Tibial nerve (tissue), 4 donors: Measurements from ENCODE around the gene TENM3.
A peak's percentile ranks its signal among the peaks of the same experiment; 100 is the strongest.

Experiments used
- EP300 ChIP-seq, 2 donors: sonication (generic); formaldehyde crosslinking; IDR thresholded peaks; one replicate each; pipeline ENCODE4 v1.6.1; 2017; ENCODE audit warnings: antibody characterized with exemption in 2 of 2, mild to moderate bottlenecking in 1 of 2
- POLR2A ChIP-seq, 2 donors: fragments of 450-650 bp; IDR thresholded peaks; one replicate each; pipeline ENCODE4 v1.6.1; 2017; ENCODE audit warnings: antibody characterized with exemption in 2 of 2, mild to moderate bottlenecking in 2 of 2, moderate library complexity in 2 of 2
- TF ChIP-seq, protein P1 (sequence below), 5 experiments: fragments of 200-600 bp in 3 of 5; fragments of 450-650 bp in 2 of 5; sonication (generic) in 3 of 5; IDR thresholded peaks; one replicate each; pipeline ENCODE4 v1.5.1; 2016 to 2019; ENCODE audit warnings: antibody characterized with exemption in 5 of 5, mild to moderate bottlenecking in 3 of 5, moderate library complexity in 2 of 5

DNA sequence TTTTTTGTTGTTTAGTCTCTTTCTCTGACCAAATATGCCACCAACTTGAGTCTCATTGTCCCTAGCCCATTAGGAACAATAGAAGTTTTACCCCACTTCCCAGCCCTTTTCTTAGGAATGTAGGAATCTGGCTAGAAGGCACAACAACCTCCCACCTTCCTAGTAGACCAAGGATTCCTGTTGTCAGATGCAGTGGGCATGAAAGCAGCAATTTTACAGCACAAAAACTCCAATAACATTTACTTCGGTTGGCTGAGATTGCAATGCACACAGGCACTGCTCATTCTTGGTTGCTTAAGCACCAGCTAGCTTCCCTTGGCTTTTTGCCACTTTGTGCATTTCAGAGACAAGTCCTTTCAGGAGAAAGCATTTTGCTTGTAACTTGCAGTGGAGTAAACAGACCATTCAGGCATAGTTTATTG is 312.8 kb downstream of the TENM3 start:
- TF ChIP-seq, protein P1, sequence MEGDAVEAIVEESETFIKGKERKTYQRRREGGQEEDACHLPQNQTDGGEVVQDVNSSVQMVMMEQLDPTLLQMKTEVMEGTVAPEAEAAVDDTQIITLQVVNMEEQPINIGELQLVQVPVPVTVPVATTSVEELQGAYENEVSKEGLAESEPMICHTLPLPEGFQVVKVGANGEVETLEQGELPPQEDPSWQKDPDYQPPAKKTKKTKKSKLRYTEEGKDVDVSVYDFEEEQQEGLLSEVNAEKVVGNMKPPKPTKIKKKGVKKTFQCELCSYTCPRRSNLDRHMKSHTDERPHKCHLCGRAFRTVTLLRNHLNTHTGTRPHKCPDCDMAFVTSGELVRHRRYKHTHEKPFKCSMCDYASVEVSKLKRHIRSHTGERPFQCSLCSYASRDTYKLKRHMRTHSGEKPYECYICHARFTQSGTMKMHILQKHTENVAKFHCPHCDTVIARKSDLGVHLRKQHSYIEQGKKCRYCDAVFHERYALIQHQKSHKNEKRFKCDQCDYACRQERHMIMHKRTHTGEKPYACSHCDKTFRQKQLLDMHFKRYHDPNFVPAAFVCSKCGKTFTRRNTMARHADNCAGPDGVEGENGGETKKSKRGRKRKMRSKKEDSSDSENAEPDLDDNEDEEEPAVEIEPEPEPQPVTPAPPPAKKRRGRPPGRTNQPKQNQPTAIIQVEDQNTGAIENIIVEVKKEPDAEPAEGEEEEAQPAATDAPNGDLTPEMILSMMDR (IDR thresholded peaks at IDR 0.05) = no peak
- no peak for TF ChIP-seq POLR2A (IDR thresholded peaks at IDR 0.05)
- TF ChIP-seq EP300 (IDR thresholded peaks at IDR 0.05) = peak in 1 of 2 donors; percentile 35
